OCI-LY7 (cell line): Measurements from ENCODE around the gene DOCK7. TPM values are rescaled to one million over a fixed set of nuclear protein-coding genes. Genes with fewer than 3 reads are reported as not detected.

Experiments
- BruUV-seq: library from RNA; stranded (reverse); fragments of 400-500 nt; replicated peaks from 2 replicates; lab custom pipeline; 2021; lab: Mats Ljungman, UMichigan
- CTCF ChIA-PET: fragments of 300-600 bp; sonication (Branson Sonifier 250); formaldehyde crosslinking; loops from one replicate; lab custom pipeline; 2022; ENCODE audit warnings: antibody characterized with exemption; ENCODE audit not compliant: unreplicated experiment; lab: Charles Lee
- POLR2A ChIA-PET: fragments of 300-600 bp; sonication (Branson Sonifier 250); formaldehyde crosslinking; loops from one replicate; lab custom pipeline; 2022; ENCODE audit warnings: antibody characterized with exemption; lab: Charles Lee
- DNase-seq: peaks from one replicate; pipeline ENCODE4 v3.0.0-alpha.2; 2015; ENCODE audit warnings: low spot score
- H2AFZ ChIP-seq: fragments of 200-600 bp; sonication (generic), shearing (Covaris generic); 2 replicates; pipeline ENCODE4 v1.6.1; 2014; ENCODE audit warnings: mild to moderate bottlenecking, antibody characterized with exemption, low read length, moderate library complexity
- H3K27ac ChIP-seq: fragments of 200-600 bp; sonication (generic); 2 replicates; pipeline ENCODE4 v1.5.1; 2014; ENCODE audit warnings: mixed run types, low read depth, mild to moderate bottlenecking, moderate library complexity, low read length, inconsistent platforms; ENCODE audit not compliant: poor library complexity, severe bottlenecking
- H3K36me3 ChIP-seq: fragments of 200-600 bp; sonication (generic); 2 replicates; pipeline ENCODE4 v1.6.1; 2014; ENCODE audit warnings: mild to moderate bottlenecking, antibody characterized with exemption, low read length, moderate library complexity, mixed read lengths; ENCODE audit not compliant: insufficient read depth
- H3K4me1 ChIP-seq: fragments of 200-600 bp; sonication (generic); 2 replicates; pipeline ENCODE4 v1.5.1; 2014; ENCODE audit warnings: mild to moderate bottlenecking, low read length; ENCODE audit not compliant: insufficient read depth, poor library complexity, severe bottlenecking
- H3K4me2 ChIP-seq: fragments of 200-600 bp; sonication (generic); 2 replicates; pipeline ENCODE4 v1.6.1; 2014; ENCODE audit warnings: mild to moderate bottlenecking, low read length
- H3K4me3 ChIP-seq: fragments of 200-600 bp; sonication (generic); 2 replicates; pipeline ENCODE4 v1.5.1; 2014; ENCODE audit warnings: mild to moderate bottlenecking, low read depth, low read length; ENCODE audit not compliant: poor library complexity, severe bottlenecking
- H3K79me2 ChIP-seq: fragments of 200-600 bp; sonication (generic); 2 replicates; pipeline ENCODE4 v1.6.1; 2016; ENCODE audit warnings: low read depth, mild to moderate bottlenecking, low read length, moderate library complexity, mixed read lengths; ENCODE audit not compliant: insufficient read depth
- H3K9me2 ChIP-seq: fragments of 200-600 bp; sonication (generic); 2 replicates; pipeline ENCODE4 v1.6.1; 2016; ENCODE audit warnings: mild to moderate bottlenecking, low read length, mixed read lengths; ENCODE audit not compliant: insufficient read depth
- H3K9me3 ChIP-seq: fragments of 200-600 bp; sonication (generic); 2 replicates; pipeline ENCODE4 v1.6.1; 2014; ENCODE audit warnings: mild to moderate bottlenecking, mixed run types, low read length, mixed read lengths
- H4K20me1 ChIP-seq: fragments of 200-600 bp; sonication (generic); 2 replicates; pipeline ENCODE4 v1.6.1; 2014; ENCODE audit warnings: mild to moderate bottlenecking, antibody characterized with exemption, low read length, moderate library complexity, mixed read lengths; ENCODE audit not compliant: insufficient read depth
- EZH2phosphoT487 ChIP-seq: fragments of 200-600 bp; sonication (generic); IDR thresholded peaks from 2 replicates; pipeline ENCODE4 v1.6.1; 2018; ENCODE audit warnings: low read depth, borderline replicate concordance, mild to moderate bottlenecking, mixed run types, antibody characterized with exemption, low read length, moderate library complexity, mixed read lengths
- intact Hi-C: fragments of 100-400 bp; cut with micrococcal nuclease; formaldehyde crosslinking; loops from one replicate; pipeline ENCODE4 v1.10.0; 2022; ENCODE audit not compliant: unreplicated experiment
- total RNA-seq, 2 experiments: library from RNA; depleted of rRNA in 1 of 2; stranded (reverse); fragments of >200 nt in 1 of 2; shearing (Covaris generic) in 1 of 2; gene quantifications; 2 replicates each; pipeline ENCODE4 v1.2.3, GENCODE V29; 2014 to 2022
- TF ChIP-seq, protein P1 (sequence below): fragments of 200-600 bp; sonication (generic); conservative IDR thresholded peaks from 2 replicates; pipeline ENCODE4 v1.5.1; 2014; ENCODE audit warnings: mild to moderate bottlenecking, antibody characterized with exemption, low read length, moderate library complexity, mixed read lengths

DOCK7 gene
- total RNA-seq, 2 experiments from 2014 or later, result 19.5 to 20.3 TPM

DNA sequence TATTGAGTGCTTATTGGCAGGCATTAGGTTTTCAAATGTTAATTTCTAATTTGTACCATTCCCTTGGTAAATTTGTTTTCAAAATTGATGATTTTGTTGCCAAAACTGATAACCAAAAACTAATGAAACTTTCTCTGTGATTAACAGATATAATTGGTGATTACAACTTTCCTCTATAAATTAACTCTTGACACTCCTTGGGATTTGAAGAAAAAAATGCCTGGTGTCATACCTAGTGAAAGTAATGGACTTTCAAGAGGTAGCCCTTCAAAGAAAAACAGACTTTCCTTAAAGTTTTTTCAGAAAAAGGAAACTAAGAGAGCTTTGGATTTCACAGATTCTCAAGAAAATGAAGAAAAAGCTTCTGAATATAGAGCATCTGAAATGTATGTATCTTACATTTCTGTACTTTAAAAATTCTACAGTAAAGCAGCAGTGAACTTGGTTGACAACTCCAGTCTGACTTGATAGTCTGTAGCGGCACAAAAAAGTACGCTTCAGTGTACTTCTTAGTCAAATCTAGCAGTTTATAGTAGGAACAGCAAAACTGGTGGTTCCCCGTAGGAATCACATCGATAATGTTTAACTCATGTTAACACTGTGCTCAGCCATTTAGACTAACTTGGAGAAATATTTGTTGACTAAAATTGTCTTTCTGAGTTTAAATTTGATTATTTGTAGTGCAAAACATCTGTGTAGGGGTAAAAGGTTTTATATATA is 248.4 kb downstream of the DOCK7 start:
- no TSS peak for BruUV-seq
- Histone ChIP-seq H3K27ac (no peak overlapping the region), H3K36me3 (peaks cover 68% of the 10 kb centered on the region), H2AFZ (no peak overlapping the region), H3K4me1 (peaks cover 33% of the 10 kb centered on the region), H3K4me2 (peak overlapping the region; percentile 85), H3K9me2 (no peaks in the 10 kb centered on the region), H4K20me1 (peaks cover 48% of the 10 kb centered on the region), H3K9me3 (no peaks in the 10 kb centered on the region), H3K79me2 (peaks cover 84% of the 10 kb centered on the region), H3K4me3 (peak overlapping the region; percentile 94)
- CTCF ChIA-PET, result no interaction called here
- no peak for TF ChIP-seq EZH2phosphoT487
- TF ChIP-seq, protein P1, sequence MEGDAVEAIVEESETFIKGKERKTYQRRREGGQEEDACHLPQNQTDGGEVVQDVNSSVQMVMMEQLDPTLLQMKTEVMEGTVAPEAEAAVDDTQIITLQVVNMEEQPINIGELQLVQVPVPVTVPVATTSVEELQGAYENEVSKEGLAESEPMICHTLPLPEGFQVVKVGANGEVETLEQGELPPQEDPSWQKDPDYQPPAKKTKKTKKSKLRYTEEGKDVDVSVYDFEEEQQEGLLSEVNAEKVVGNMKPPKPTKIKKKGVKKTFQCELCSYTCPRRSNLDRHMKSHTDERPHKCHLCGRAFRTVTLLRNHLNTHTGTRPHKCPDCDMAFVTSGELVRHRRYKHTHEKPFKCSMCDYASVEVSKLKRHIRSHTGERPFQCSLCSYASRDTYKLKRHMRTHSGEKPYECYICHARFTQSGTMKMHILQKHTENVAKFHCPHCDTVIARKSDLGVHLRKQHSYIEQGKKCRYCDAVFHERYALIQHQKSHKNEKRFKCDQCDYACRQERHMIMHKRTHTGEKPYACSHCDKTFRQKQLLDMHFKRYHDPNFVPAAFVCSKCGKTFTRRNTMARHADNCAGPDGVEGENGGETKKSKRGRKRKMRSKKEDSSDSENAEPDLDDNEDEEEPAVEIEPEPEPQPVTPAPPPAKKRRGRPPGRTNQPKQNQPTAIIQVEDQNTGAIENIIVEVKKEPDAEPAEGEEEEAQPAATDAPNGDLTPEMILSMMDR, result 0 out of 2 replicates have a peak, but pooled peaks have one; percentile 29
- intact Hi-C loops, result loop anchor here (5.0 kb wide), 6 partner anchors 247 to 1387 kb away; partner anchors contain the start of genes ALG6, DOCK7, EFCAB7 and ITGB3BP
- POLR2A ChIA-PET, result interaction anchor here (0.7 to 2.3 kb wide), 7 partner anchors 9 to 902 kb away, joined by 3 to 11 read pairs (median 6); no protein-coding TSS in a partner anchor
- DNase-seq, result peak; percentile 41

GRCh38 chr1:62438163-62438562 is 250.0 kb downstream of the DOCK7 start:
- TF ChIP-seq, protein P1, result no peak
- TF ChIP-seq EZH2phosphoT487, result no peak
- H3K79me2 ChIP-seq, result peaks cover 68% of the 10 kb centered on the region
- H3K4me1 ChIP-seq, result peaks cover 47% of the 10 kb centered on the region
- no TSS peak for BruUV-seq
- H3K4me2 ChIP-seq, result peak overlapping the region; percentile 85
- DNase-seq, result peak; percentile 33
- H3K9me2 ChIP-seq, result no peaks in the 10 kb centered on the region
- peaks cover 52% of the 10 kb centered on the region for H3K36me3 ChIP-seq
- intact Hi-C loops, result loop anchor here (5.0 kb wide), 6 partner anchors 249 to 1389 kb away; partner anchors contain the start of genes ALG6, DOCK7, EFCAB7 and ITGB3BP
- H3K4me3 ChIP-seq, result peak overlapping the region; percentile 94
- H3K27ac ChIP-seq, result peak overlapping the region; percentile 95
- ChIA-PET POLR2A (interaction anchor here (0.9 kb wide), 1 partner anchor 294 kb away, joined by 3 read pairs; no protein-coding TSS in a partner anchor), CTCF (no interaction called here)
- H4K20me1 ChIP-seq, result peaks cover 44% of the 10 kb centered on the region
- H3K9me3 ChIP-seq, result no peaks in the 10 kb centered on the region
- no peak overlapping the region for H2AFZ ChIP-seq
